Measurements from ENCODE around the gene PIGV.

Gene PIGV

DNA sequence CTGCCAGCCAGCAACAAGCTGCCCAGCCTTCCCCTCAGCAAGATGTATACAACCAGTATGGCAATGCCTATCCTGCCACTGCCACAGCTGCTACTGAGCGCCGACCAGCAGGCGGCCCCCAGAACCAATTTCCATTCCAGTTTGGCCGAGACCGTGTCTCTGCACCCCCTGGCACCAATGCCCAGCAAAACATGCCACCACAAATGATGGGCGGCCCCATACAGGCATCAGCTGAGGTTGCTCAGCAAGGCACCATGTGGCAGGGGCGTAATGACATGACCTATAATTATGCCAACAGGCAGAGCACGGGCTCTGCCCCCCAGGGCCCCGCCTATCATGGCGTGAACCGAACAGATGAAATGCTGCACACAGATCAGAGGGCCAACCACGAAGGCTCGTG, 13.3 kb upstream of the PIGV start:
- peak; percentile 3 for DNase-seq

DNA sequence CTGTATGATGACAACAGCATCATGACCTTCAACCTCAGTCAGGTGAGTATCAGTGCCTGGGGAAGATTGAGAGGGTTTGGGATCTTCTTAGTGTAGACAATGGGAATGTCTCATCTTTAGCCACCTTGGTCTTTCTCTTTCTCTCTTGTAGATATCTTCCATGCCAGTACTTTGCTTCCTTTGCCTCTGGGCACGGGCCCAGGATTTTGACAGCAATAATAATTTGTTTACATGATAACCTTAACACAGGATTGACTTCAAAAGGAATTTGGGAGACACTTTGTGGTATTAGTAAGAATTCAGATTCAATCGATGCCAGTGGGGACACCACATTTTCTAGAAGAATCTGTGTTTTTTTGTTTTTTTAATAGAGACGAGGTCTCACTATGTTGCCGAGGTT, 12.1 kb upstream of the PIGV start:
- DNase-seq: no peak

DNA sequence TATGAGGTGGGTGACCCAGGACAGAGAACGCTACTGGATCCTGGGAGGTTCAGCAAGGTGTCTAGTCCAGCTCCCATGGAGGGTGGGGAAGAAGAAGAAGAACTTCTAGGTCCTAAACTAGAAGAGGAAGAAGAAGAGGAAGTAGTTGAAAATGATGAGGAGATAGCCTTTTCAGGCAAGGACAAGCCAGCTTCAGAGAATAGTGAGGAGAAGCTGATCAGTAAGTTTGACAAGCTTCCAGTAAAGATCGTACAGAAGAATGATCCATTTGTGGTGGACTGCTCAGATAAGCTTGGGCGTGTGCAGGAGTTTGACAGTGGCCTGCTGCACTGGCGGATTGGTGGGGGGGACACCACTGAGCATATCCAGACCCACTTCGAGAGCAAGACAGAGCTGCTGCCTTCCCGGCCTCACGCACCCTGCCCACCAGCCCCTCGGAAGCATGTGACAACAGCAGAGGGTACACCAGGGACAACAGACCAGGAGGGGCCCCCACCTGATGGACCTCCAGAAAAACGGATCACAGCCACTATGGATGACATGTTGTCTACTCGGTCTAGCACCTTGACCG, 8.6 kb upstream of the PIGV start:
- no peak for DNase-seq

DNA sequence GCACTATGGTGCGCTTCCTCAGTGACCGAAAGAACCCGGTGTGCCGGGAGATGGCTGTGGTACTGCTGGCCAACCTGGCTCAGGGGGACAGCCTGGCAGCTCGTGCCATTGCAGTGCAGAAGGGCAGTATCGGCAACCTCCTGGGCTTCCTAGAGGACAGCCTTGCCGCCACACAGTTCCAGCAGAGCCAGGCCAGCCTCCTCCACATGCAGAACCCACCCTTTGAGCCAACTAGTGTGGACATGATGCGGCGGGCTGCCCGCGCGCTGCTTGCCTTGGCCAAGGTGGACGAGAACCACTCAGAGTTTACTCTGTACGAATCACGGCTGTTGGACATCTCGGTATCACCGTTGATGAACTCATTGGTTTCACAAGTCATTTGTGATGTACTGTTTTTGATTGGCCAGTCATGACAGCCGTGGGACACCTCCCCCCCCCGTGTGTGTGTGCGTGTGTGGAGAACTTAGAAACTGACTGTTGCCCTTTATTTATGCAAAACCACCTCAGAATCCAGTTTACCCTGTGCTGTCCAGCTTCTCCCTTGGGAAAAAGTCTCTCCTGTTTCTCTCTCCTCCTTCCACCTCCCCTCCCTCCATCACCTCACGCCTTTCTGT, 7.3 kb upstream of the PIGV start:
- DNase-seq: no peak

DNA sequence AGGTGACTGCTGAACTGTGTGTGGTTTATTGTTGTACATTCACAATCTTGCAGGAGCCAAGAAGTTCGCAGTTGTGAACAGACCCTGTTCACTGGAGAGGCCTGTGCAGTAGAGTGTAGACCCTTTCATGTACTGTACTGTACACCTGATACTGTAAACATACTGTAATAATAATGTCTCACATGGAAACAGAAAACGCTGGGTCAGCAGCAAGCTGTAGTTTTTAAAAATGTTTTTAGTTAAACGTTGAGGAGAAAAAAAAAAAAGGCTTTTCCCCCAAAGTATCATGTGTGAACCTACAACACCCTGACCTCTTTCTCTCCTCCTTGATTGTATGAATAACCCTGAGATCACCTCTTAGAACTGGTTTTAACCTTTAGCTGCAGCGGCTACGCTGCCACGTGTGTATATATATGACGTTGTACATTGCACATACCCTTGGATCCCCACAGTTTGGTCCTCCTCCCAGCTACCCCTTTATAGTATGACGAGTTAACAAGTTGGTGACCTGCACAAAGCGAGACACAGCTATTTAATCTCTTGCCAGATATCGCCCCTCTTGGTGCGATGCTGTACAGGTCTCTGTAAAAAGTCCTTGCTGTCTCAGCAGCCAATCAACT, 6.4 kb upstream of the PIGV start:
- DNase-seq: no peak

DNA sequence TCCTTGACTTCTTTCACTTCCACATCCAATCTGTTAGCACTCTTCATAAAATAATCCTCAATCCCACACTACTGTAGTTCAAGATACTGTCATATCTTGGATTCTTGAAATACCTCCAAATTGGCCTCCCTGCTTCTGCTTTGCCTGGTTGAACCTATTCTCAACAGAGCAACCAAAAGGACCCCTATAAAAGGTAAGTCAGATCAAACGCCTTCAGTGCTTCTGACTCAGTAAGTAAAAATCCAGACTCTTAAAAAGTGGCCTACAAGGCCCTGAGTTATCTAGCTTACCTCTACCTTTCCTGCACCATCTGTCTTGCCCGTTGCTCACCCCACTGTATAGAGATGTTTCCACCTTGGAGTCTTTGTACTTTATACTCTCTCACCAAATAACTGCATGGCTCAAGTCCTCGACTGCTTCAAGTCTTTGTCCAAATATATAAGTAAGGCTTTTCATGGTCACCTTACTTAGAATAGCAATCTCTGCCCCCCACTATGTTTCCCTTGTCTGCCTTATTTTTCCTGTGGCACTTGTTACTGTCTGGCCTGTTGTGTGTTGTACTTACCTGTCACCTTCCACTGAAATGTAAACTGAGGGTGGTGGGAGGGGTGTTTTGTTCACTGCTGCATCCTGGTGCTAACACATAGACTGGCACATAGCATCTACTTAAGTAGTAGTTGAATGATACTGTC, 5.1 kb upstream of the PIGV start:
- no peak for DNase-seq

DNA sequence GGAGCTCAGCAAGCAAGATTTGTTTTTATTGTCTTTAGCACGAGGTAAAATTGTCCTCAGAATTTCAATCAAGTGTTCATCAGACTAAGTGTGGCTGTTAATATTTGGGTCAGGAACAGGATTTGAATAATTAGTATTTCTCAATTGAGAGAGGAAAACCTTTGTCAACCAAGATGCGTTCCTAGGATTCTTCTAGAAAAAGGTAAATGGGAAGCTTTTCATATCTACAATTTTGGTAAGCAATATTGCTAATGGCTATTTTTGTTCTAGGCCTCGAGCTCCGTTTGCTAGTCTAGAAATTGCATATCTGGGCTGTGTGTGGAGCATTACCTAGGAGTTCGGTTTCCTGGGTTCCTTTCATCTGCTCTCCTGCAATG, 4.1 kb upstream of the PIGV start:
- no peak for DNase-seq

DNA sequence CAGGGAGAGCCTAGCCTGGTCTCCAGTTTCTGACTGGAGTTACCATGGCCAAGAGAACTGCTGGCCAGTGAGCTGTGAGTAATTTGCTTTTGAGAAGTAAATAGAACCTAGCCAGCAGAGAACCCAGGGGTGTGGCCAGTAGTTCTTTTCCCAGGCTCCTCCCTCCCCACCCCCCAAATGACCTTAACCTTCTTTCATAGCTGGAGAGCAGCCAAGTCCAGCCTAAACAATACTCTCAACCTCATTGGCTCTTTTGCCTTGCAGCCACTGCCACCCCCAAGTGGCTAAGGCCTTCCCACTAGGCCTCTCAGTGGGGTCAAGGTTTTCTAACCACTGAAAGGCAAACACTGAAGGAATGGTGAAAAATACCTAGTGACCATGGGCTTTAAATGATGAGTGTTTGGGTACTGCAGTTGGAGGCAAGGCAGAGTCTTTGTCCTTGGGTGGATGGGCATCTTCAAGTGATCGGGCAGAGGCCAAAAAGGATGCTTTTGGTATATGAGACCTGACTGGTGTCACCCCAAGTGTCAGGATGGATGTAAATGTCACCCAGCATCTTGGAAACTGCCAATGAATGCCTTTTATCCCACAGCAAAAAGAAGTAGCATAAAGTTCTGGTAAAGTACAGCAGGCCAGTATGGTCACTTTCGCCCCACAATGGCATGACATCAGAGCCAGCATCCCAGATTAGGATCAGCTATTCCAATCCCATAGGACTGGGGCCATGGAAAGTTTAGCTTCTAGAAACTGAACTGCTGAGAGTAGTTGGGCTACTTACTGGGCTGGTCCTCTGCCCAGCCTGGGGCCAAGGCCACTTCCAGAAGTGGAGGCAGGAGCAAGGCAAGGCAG, 3.5 kb upstream of the PIGV start:
- peak; percentile 85 for DNase-seq

DNA sequence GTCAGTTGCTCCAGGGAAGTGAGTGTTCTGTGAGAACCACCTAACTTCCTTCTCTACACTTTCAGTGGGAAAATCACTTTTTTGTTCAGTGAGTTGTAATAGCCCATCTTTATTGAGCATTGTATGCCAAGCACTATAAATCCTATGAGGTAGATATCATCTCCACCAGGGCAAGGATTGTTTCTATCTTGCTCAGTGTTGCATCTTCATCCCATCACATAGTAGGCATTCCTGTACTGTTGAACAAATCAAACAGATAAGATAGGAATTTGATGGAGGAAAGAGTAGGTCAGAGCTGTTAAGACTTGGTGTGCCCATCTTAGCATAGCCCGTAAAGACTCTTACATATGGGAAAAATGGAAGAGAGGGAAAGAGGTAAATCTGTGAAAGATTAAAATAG, 2.9 kb upstream of the PIGV start:
- DNase-seq: no peak

DNA sequence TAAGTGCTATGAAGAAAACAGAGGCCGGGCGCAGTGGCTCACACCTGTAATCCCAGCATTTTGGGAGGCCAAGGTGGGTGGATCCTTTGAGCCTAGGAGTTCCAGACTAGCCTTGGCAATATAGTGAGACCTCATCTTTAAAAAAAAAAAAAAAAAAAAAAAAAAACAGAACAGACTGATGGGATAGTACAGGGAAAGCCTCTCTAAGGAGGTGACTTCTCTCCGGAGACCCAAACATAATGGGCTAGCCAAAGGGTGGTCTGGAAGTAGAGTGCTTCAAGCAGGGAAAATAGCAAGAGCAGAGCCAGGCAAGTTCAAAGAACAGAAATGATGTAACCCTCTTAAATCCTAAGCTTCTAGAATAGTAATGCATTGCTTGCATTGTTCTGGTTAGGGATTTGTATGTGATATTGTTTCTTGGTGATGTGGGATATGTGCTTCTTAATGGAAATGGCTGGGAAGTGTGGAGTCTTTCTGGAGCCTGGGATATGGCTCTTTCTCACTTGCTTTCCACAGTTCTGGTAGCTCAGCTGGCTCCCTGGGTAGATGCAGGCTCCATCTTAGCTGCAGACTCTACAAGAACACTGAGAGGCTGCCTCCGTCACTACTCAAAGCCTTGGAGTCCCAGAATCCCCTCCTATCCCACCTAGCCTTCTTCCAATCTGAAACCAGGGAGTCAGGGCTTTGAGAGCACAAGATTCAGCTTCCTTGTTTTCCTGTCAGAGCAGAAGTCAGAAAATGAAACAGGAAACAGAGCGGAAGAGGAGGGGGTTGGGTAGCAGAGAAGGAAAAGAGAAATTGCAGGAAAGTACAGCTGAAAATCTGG, 1.9 kb upstream of the PIGV start:
- DNase-seq: peak; percentile 12

DNA sequence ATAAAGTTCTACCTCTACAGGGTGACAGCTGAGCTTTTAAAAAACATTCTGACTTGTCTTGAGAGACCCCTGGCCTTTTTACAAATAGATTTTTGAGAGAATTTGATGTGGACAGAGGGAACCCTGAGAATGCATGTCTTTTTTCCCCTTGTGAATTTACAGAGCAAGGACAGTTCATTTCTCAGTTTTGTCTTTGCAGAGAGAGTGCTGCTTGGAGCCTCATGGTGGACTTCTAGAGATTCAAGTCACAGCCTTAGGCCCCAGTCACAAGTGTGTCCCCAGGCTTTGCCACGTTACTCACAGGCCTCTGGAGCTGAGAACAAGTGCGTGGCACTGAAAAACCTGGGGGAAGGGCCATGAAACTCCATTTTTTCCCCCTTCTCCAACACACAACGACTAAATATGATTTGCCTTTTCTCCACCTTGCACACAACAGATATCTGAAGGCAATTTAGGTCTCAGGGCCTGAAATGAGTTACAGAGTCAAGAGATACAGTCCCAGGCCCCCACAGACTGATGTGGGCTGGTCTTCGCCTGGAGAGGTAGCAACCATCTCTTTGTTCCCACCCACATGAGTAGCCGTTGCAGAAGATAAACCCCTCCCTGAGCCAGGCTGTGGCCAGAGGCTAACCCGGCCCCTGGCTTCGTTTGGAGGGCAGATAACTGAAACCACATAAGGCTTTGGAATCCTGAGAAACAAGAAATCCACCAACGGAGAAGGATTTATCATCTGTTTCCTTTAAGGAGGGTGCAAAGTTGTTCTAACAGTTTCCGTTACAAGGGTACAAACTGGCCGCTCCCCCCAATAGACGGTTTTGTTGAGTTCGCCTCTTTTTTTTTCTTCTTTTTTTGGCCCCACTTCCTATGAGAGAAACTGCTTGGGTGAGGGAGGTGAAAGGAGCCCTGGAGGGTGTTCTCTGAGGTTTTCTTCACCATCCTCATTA, 1.0 kb upstream of the PIGV start:
- DNase-seq: peak; percentile 18

DNA sequence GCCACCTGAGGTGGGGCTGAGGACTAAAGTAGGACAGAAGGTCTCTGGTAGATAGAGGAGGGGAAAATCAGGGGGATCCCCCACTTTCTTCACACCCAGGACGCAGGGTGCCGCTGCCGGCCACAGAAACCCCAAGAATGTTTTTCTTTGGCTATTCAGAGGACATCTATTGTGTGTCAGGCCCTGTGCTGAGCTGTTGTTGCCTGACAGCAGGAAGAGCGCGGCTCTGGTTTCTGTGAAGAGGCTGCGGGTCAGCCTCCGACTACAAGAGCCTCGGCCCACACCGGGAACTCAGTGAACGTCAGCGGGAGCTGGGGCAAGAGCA, 407 bp upstream of the PIGV start:
- DNase-seq: no peak

DNA sequence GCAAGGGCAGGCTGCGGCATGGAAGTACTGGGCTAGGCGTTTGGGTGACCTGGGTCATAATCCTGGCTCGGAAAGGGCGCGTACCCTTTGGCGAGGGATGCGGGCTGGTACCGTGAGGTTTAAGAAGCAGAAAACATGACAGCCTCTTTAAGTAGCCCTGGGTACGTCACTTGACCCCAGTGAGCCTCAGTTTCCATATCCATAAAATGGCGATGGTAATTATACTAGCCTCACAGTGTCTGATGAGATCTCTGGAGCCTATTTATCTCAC, 700 bp downstream of the PIGV start:
- DNase-seq: peak; percentile 63

DNA sequence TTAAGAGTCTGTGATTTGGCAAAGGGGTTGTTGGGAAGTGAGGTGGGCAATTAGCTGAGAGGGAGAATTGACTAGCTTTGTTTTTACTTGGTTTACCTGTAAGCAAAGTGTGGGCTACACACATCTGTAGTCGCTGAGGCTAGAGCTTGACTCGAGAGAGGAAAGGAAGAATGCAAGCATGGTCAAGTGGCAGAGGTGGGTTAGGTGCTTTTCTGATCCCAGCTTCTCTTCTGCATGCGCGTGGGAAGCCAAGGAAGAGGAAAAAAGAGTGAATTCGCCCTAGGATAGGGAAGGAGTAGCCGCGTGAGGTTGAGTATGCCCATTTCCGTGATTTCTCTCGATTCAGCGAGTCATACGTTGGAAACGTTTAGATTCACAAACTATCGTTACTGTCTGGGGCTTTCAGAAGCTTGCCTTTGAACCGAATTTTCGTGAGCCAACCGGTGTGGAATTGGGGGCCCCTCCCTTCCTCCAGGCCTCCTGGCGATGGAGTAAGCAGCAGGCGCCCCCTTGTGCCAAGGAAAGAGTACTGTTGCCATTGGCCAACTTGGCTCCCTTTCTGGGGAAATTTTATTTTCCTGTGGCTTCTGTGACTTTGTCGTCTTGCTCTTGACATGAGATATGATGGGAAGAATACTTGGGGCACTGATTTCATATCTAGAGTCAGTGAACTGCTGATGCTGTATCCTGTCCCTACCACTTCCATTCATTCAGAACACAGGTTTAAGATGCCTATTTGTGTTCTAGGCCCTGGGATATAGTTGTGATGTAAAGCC, 1.3 kb downstream of the PIGV start:
- DNase-seq: peak; percentile 84

DNA sequence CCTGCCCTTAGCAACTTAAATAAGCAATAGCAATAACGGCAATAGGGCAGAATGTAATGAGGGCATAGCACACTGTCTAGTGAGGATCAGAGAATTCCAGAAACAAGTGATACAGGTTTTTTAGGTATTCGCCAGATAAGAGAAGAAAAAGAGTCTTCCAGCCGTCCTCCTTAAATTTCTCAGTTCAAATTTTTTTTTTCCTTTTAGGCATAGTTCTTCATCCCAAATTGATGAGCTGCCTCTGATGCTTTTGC, 1.8 kb downstream of the PIGV start:
- no peak for DNase-seq

DNA sequence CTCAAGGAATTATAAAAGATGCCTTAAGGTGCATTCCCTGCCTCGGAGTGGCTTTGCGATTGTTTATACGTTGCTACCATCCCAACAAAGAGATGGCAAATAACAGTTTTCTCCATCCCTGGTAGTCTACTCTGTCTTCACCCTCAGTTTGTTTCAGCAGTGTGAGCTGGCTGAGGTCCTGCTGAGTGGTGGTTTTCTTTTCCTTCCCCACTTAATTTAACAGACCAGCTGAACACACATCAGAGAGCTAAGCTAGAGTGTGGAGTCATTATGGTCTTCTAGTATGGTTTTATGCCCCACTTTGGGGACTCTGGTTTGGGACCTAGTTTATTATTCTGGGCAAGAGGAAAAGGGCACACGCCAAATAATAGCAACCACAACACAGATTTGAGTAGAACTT, 2.2 kb downstream of the PIGV start:
- peak; percentile 3 for DNase-seq

DNA sequence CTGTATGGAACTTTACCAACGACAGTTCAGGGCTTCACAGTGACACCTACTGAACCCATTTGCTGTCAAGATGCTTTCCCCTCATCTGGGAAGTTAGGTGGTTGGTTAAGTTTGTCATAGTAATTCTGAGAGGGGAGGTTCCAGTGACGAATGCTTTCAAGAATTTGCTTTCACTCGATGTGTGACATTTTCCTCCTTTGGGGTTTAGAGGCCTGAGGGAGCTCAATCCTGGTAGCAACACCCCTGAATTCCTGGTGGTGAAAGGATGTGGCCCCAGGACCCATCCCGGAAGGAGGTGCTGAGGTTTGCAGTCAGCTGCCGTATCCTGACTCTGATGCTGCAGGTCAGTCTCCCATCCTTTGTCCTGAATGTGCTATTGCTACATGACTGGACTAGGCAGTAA, 2.8 kb downstream of the PIGV start:
- no peak for DNase-seq

DNA sequence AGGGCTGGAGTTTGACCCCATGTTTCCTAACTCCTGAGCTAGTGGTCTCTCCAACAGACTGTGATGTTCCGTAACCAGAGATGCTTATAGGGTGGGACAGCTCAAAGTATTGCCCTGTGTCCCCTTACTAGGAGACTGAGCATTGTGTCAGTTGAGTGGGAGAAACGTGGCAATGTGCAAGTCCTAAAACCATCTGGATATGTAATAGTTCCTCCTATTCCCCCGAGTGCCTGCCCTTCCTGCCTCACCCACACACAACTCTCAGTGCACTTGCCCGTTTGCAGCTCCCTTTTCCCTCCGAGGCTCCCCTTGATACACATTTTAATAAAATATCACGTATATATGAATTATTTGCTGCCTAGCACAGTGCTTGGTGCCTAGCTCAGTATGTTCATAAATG, 3.4 kb downstream of the PIGV start:
- DNase-seq: no peak

DNA sequence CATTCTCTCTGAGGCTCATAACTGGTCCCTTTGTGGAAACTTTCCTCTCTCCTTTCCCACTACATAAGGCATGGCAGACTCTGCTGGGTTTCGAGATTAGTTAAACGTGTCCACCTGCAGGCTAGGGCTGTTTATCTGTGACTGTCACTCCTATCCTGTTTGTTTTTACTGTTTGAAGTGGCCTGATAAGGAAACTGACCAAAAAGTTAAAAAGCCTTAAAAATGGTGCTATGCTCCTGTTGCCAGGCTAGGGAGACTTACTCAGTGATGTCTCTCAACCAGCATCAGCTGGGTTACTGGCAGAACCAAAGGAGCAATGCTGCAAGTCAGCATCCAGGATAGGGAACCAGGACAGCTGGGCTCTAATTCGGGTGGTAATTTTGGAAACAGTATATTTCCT, 3.9 kb downstream of the PIGV start:
- no peak for DNase-seq

DNA sequence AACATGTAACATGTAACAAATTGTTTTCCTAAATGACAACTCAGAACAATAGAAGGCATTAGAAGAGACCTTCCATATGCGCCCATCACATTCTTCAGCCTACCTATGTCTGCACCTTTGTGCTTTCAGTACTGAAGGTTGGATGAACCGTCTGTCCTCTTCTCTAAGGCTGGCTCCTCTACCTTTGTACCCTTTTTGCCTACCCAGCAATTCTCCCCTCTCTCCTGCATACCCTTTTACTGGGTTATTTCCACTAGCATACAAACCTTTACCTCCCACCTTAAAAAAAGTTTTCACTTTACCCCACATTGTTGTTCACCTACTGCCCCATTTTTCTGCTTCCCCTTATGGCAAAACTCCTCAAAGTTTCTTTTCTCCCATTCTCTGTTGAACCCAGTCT, 5.2 kb downstream of the PIGV start:
- DNase-seq: no peak

DNA sequence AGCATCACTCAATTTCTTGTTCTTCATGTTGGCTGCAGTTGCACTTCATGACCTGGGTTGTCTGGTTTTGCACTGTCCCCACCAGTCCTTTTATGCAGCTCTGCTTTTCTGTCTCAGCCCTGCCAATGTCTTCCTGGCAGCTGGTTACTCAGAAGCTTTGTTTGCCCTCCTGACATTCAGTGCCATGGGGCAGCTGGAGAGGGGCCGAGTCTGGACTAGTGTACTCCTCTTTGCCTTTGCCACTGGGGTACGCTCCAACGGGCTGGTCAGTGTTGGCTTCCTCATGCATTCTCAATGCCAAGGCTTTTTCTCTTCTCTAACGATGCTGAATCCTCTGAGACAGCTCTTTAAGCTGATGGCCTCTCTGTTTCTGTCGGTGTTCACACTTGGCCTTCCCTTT, 6.6 kb downstream of the PIGV start:
- no peak for DNase-seq

Data from NCI-H69 (cell line).